Upper lobe of left lung (tissue), 4 donors: ENCODE results near the gene ITPR1.

Source experiments
- CTCF ChIP-seq, 6 experiments: fragments of 450-650 bp in 4 of 6; fragments of 200-600 bp in 2 of 6; sonication (generic) in 2 of 6; IDR thresholded peaks; one replicate each; pipeline ENCODE4 v1.5.1; 2016 to 2019; ENCODE audit warnings: antibody characterized with exemption in 6 of 6
- POLR2A ChIP-seq, 4 donors: fragments of 450-650 bp; IDR thresholded peaks; one replicate each; pipeline ENCODE4 v1.5.1; 2016 to 2017; ENCODE audit warnings: antibody characterized with exemption in 4 of 4, mild to moderate bottlenecking in 2 of 4
- POLR2AphosphoS5 ChIP-seq, 2 donors: sonication (generic); formaldehyde crosslinking; IDR thresholded peaks; one replicate each; pipeline ENCODE4 v1.5.1; 2017; ENCODE audit warnings: antibody characterized with exemption in 2 of 2

DNA sequence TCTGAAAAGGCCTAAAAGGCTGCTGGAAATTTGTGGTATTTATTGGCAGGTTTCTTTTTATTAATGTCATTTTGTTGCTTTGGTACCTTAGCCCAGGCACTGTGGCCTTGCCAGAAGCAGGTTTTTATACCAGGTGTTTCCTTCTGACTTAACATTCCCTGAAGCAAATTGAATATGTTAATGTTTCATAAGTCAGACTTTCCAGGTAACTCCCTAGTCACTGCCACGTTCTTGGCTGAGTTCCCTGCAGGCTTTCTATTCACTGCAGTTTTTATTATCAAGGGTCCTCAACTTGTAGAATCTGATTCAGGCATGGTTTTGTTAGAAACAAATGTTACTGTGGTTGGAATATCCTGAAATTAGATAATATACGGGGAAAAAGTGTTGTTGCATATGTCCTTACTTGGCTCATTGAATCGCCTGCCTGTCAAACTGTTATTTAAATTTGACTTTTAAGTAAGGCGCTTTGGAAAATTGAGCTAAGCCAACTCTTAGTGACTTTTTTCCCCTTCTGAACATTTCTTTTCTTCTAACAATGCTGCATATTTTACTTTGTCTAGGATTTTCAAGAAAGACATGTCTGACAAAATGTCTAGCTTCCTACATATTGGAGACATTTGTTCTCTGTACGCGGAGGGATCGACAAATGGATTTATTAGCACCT lies 22.9 kb downstream of the ITPR1 start:
- TF ChIP-seq POLR2AphosphoS5 (IDR thresholded peaks at IDR 0.05) (no peak), POLR2A (IDR thresholded peaks at IDR 0.05) (no peak), CTCF (IDR thresholded peaks at IDR 0.05) (no peak)
